Measurements from ENCODE around the gene FUT8.
"Not testable (repeated sequence)": the region's sequence is repeated elsewhere in the genome, so short reads cannot be mapped to it uniquely, and the experiment has no call there.

Gene FUT8

GRCh38 chr14:65696801-65697200 is 284.3 kb downstream of the FUT8 start:
- TF ChIP-seq CTCF (IDR thresholded peaks at IDR 0.05; ENCODE audit: low read depth, low read length, missing control alignments) = no peak
- no peak overlapping the region for H3K4me3 ChIP-seq (ENCODE audit: low read depth, low read length)
- no peak for DNase-seq (ENCODE audit: low read depth)

- H3K4me3 ChIP-seq (ENCODE audit: low read depth, low read length) = no peak overlapping the region
- DNase-seq (ENCODE audit: low read depth) = no peak
- TF ChIP-seq CTCF (IDR thresholded peaks at IDR 0.05; ENCODE audit: low read depth, low read length, missing control alignments) = no peak
Observed at GRCh38 chr14:65703521-65703920, 291.0 kb downstream of the FUT8 start.

GRCh38 chr14:65703996-65704395 is 291.5 kb downstream of the FUT8 start:
- no peak for TF ChIP-seq CTCF (IDR thresholded peaks at IDR 0.05; ENCODE audit: low read depth, low read length, missing control alignments)
- no peak for DNase-seq (ENCODE audit: low read depth)

GRCh38 chr14:65704437-65704836 is 291.9 kb downstream of the FUT8 start:
- H3K4me3 ChIP-seq (ENCODE audit: low read depth, low read length) = no peak overlapping the region
- TF ChIP-seq CTCF (IDR thresholded peaks at IDR 0.05; ENCODE audit: low read depth, low read length, missing control alignments) = no peak
- DNase-seq (ENCODE audit: low read depth) = no peak

More at GRCh38 chr14:65703996-65704395, 291.5 kb downstream of the FUT8 start:
- H3K4me3 ChIP-seq (ENCODE audit: low read depth, low read length) = no peak overlapping the region

GRCh38 chr14:65704850-65705249 is 292.3 kb downstream of the FUT8 start:
- no peak for TF ChIP-seq CTCF (IDR thresholded peaks at IDR 0.05; ENCODE audit: low read depth, low read length, missing control alignments)
- DNase-seq (ENCODE audit: low read depth) = peak; percentile 18
- no peak overlapping the region for H3K4me3 ChIP-seq (ENCODE audit: low read depth, low read length)

GRCh38 chr14:65709576-65709975 is 297.0 kb downstream of the FUT8 start:
- H3K4me3 ChIP-seq (ENCODE audit: low read depth, low read length) = no peak overlapping the region
- DNase-seq (ENCODE audit: low read depth) = no peak
- no peak for TF ChIP-seq CTCF (IDR thresholded peaks at IDR 0.05; ENCODE audit: low read depth, low read length, missing control alignments)

GRCh38 chr14:65716813-65717212 is 304.3 kb downstream of the FUT8 start:
- not testable (repeated sequence) for H3K4me3 ChIP-seq (ENCODE audit: low read depth, low read length); DNase-seq (ENCODE audit: low read depth)

GRCh38 chr14:65717384-65717915 is 304.9 kb downstream of the FUT8 start:
- DNase-seq (ENCODE audit: low read depth) = not testable (repeated sequence)

More at GRCh38 chr14:65717384-65717915, 304.9 kb downstream of the FUT8 start:
- H3K4me3 ChIP-seq (ENCODE audit: low read depth, low read length) = not testable (repeated sequence)

Measured in GM12864 (cell line).